Psoas muscle (tissue), 8 donors: ENCODE results near the gene EFCAB11. TPM values are rescaled to one million over a fixed set of nuclear protein-coding genes. Genes with fewer than 3 reads are reported as not detected.

ENCODE experiments used
- ATAC-seq, 4 donors: fragments of 200-7000 bp; cut with Tn5 transposase; one replicate each; pipeline ENCODE4 v1.9.1; 2020; ENCODE audit warnings: moderate library complexity in 3 of 4, mild to moderate bottlenecking in 2 of 4
- DNase-seq, 2 donors: peaks; one replicate each; pipeline ENCODE4 v3.0.0-alpha.2; 2020
- H3K27ac ChIP-seq: fragments of 200-600 bp; one replicate; pipeline ENCODE4 v1.8.0; 2022
- H3K27me3 ChIP-seq, 3 donors: fragments of 200-600 bp in 1 of 3; one replicate each; pipeline versions ENCODE4 v1.6.1 to v1.8.0; 2013 to 2022; ENCODE audit warnings: low read length in 2 of 3, mild to moderate bottlenecking in 2 of 3, moderate library complexity in 1 of 3; ENCODE audit not compliant: insufficient read depth in 3 of 3
- H3K36me3 ChIP-seq, 2 donors: fragments of 200-600 bp in 1 of 2; one replicate each; pipeline versions ENCODE4 v1.6.1 to v1.8.0; 2013 to 2022; ENCODE audit warnings: low read depth in 1 of 2, mild to moderate bottlenecking in 1 of 2, moderate library complexity in 1 of 2; ENCODE audit not compliant: insufficient read depth in 1 of 2
- H3K4me1 ChIP-seq: fragments of 200-600 bp; one replicate; pipeline ENCODE4 v1.8.0; 2022
- H3K4me3 ChIP-seq: fragments of 200-600 bp; one replicate; pipeline ENCODE4 v1.8.0; 2022; ENCODE audit warnings: mild to moderate bottlenecking
- H3K9me3 ChIP-seq: fragments of 200-600 bp; one replicate; pipeline ENCODE4 v1.8.0; 2022
- CTCF ChIP-seq: fragments of 200-600 bp; IDR thresholded peaks from one replicate; pipeline ENCODE4 v1.8.0; 2022; ENCODE audit warnings: antibody characterized with exemption
- WGBS, 3 donors: extraction: QIAGEN DNeasy Blood & Tissue Kit; methylation state at CpG; one replicate each; pipeline versions ENCODE4 v1.1.6 to v1.1.7; 2013; 5-methylcytosine and 5-hydroxymethylcytosine counted together
- intact Hi-C, 2 donors: fragments of 100-400 bp; cut with DNase I; formaldehyde crosslinking; loops; one replicate each; pipeline versions ENCODE4 v1.11.0 to v1.14.2; 2022
- polyA plus RNA-seq, 3 donors: library from polyadenylated mRNA; stranded (reverse); fragments of 200-250 nt; gene quantifications; one replicate each; pipeline ENCODE4 v1.2.3, GENCODE V29; 2013
- total RNA-seq, 4 donors: library from RNA; stranded (reverse); fragmentation: NEBNext Ultra II Directional in 2 of 4; extraction: Animal tissue kit (Norgen Biotek cat#: 25700) in 2 of 4; gene quantifications; one replicate each; pipeline versions ENCODE4 v1.2.1 to v1.2.4, GENCODE V29; 2021 to 2023
- donor health status: healthy with polysubstance abuse.
- donor health status: DM: no; HTN: no; CAD: no; lungs with moderate emphysema.
- donor health status: Bipolar disorder and iron deficiency.
- donor health status: healthy.
- donor health status: DM: yes; HTN: yes; CAD: no.
- donor health status: DM: no; HTN: no; CAD: no.
- donor health status: DM: no; HTN: no; CAD: no.
- donor health status: DM: yes; HTN: yes; CAD: no.

The EFCAB11 gene
- total and polyA plus RNA-seq, 7 donors: 0.59 to 5.3 (median 2.4) TPM

DNA sequence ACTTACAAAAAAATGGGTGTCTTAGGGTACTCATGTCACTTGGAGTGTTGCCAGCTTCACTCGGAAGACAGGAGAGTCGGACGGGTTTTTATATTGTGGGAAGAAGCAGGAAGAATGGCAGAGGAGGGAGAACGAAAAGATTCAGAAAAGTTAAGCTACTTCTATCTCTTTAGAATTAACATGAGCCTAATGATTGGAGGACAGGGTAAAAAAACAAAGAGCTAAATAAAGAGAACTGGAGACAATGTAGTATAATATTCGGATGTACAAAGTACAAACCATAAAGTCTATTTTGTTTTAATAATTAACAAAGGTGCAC is 43.9 kb downstream of the EFCAB11 start:
- H3K9me3 ChIP-seq: no peaks in the 10 kb centered on the region
- no peak overlapping the region for H3K4me3 ChIP-seq
- H3K36me3 ChIP-seq: no peaks in the 10 kb centered on the region
- intact Hi-C loops: loop anchor here (10.0 kb wide), 1 partner anchor 486 kb away; no protein-coding TSS in a partner anchor
- no peaks in the 10 kb centered on the region for H3K27me3 ChIP-seq
- DNase-seq (no peak), ATAC-seq (no peak)
- WGBS, 3 donors: 52 to 62% (median 59%) methylated on average over 5 of the region's 5 CpGs
- no peak for TF ChIP-seq CTCF
- no peak overlapping the region for H3K27ac ChIP-seq
- peaks cover 4% of the 10 kb centered on the region for H3K4me1 ChIP-seq

DNA sequence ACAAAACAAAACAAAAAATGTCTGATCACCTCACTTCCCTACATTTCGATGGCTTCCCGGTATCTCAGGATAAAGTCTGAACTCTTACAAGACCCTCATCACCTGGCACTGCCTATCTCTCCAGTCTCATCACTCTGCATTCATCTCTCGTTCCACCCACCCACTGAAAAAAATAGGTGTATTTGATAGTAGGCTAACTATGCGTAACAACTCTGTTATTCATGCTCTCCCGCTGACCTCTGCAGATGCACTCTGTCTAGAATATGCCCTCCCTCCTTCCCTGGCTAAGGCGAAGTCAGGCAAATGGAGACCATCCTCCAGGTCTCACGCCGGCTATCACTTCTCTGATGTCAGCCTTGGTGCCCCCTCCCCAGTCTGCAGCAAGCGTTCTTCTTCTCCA is 44.9 kb downstream of the EFCAB11 start:
- 90 to 97% (median 93%) methylated on average over 9 of the region's 9 CpGs for WGBS, 3 donors
- intact Hi-C loops: no loop called here

DNA sequence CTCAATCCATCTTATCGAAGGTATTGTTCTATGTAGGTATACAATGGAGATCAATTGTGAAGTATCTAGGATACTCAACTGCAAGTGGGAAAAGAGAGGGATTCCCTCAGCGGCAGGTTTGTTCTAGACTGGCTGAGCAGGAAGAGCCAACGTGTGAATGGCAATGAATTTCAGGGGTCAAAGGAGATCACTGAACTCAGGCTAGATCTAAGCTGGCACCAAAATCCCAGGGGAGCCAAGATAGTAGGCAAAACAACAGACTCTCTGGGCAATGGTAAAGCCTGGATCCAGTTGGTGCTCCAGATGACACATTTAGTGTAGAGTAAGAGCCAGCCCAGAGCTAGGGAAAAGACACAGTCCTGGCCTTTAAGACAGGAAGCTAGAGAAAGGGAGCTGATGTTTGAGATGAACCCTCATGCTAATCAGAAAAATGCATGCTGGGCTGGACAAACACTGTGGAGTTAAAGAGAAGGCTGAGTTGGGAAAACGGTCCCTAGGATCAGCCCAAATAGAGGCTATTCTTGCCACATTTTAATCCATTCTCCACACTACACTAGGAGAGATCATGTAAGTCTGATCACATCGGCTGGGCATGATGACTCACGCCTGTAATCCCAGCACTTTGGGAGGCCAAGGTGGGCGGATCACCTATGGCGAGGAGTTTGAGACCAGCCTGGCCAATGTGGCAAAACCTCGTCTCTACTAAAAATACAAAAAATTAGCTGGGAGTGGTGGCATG is 45.6 kb downstream of the EFCAB11 start:
- Histone ChIP-seq H3K4me3 (no peak overlapping the region), H3K27me3 (no peaks in the 10 kb centered on the region), H3K9me3 (no peaks in the 10 kb centered on the region), H3K27ac (no peak overlapping the region), H3K36me3 (no peaks in the 10 kb centered on the region), H3K4me1 (no peaks in the 10 kb centered on the region)
- TF ChIP-seq CTCF: no peak
- WGBS, 3 donors: 81 to 88% (median 83%) methylated on average over 9 of the region's 9 CpGs
- no peak for ATAC-seq
- DNase-seq: no peak
- intact Hi-C loops: no loop called here

More for the DNA sequence above, 44.9 kb downstream of the EFCAB11 start:
- H3K9me3 ChIP-seq: no peaks in the 10 kb centered on the region
- H3K4me3 ChIP-seq: no peak overlapping the region
- no peaks in the 10 kb centered on the region for H3K27me3 ChIP-seq
- H3K36me3 ChIP-seq: no peaks in the 10 kb centered on the region
- H3K4me1 ChIP-seq: no peaks in the 10 kb centered on the region
- TF ChIP-seq CTCF: no peak
- H3K27ac ChIP-seq: no peak overlapping the region
- DNase-seq (no peak), ATAC-seq (no peak)

- no peaks in the 10 kb centered on the region for H3K27me3 ChIP-seq
Observed at GRCh38 chr14:89907655-89908054, 46.9 kb downstream of the EFCAB11 start.

More at GRCh38 chr14:89907655-89908054, 46.9 kb downstream of the EFCAB11 start:
- DNase-seq: no peak
- TF ChIP-seq CTCF: no peak
- Histone ChIP-seq H3K4me3 (no peak overlapping the region), H3K27ac (no peak overlapping the region), H3K4me1 (peaks cover 6% of the 10 kb centered on the region), H3K36me3 (no peaks in the 10 kb centered on the region), H3K9me3 (no peaks in the 10 kb centered on the region)
- ATAC-seq: no peak
- intact Hi-C loops: no loop called here
- WGBS, 3 donors: 51 to 75% (median 64%) methylated on average over 4 of the region's 4 CpGs
